GM19043 (cell line): ENCODE data around the gene OGFOD2.

Experiments used
- ATAC-seq: cut with Tn5 transposase; IDR thresholded peaks from one replicate; pipeline ENCODE4 v1.9.1; 2021; ENCODE audit warnings: low read depth; ENCODE audit not compliant: unreplicated experiment

OGFOD2 gene

DNA sequence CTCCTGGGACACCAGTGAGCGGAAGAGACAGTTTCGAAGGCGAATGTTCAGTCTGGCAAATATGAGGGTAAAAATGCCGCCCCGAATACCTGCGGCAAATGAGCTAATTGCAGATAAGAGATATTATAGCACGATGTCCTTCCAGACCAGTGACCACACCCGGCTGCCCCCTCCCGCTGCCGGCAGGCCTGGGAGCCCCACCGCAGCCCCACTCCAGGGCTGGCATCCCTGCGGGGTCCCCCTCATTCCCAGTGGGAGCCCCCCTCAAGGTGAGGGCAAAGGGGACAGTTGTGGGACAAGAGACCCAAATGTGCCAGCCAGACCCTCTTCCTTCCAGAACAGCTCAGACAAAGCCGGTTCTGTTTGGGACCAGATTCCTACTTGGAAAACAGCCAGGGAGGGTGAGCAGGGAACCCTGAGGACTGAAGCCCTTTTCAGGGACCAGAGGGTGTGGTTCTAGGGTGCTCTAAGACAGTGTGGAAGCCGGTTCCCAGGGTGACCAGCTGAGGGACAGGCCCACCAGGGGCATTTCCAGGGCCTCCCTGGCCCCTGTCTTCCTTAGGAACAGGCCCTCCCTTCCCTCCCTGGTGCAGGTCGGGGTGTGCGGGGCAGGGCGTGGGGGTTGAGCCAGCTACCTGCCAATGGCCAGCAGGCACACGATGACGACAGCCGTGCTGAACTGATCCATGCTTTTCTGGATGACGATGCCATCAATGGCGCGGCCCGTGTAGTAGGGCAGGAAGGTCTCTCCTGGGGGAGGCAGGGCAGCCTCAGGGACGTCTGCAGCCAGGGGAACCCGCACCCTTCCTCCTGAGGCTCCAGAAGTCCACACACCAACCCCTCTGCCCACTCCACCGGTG lies 25.0 kb upstream of the OGFOD2 start:
- ATAC-seq: no peak

- no peak for ATAC-seq
Measured at GRCh38 chr12:122951406-122951805, 23.6 kb upstream of the OGFOD2 start.

DNA sequence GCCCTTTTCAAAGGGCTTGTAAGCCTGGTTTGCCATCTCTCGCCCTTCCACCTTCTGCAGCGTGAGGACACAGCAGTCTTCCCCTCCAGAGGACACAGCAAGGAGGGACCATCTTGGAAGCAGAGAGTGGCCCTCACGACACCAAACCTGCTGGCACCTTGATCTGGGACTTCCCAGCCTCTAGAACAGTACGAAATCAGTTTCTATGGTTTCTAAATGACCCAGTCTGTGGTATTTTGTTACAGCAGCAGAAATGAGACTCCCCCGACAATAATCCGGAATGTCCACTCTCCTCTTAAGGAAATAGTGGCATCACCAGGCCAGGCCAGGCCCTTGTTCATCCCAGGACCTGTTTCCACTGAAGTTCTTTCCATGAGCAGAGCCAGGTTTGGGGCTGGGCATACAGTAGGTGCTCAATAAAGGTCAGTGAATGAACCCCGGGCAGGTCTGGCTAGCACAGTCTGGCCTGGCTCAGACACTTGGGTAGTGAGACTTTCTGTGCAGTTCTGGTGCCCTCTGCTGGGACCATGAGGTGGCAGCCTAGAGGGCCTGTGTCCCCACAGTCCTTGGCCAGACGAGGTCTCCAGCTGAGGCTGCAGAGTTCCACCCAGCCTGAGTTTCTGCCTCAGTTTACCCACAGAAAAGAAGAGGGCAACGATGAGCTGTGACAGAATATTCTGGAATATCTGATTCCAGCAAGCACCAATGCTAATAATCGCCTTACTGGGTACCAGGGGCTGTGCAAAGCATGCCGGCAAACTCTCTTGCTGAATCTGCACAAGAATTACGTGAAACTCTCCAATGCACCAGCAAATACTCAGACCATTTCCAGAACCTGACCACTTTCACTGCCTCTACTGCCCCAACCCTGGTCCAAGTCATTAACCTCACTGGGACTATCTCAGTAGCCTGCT lies 22.8 kb upstream of the OGFOD2 start:
- ATAC-seq: no peak

GRCh38 chr12:122955156-122955555 lies 19.9 kb upstream of the OGFOD2 start:
- ATAC-seq: no peak

DNA sequence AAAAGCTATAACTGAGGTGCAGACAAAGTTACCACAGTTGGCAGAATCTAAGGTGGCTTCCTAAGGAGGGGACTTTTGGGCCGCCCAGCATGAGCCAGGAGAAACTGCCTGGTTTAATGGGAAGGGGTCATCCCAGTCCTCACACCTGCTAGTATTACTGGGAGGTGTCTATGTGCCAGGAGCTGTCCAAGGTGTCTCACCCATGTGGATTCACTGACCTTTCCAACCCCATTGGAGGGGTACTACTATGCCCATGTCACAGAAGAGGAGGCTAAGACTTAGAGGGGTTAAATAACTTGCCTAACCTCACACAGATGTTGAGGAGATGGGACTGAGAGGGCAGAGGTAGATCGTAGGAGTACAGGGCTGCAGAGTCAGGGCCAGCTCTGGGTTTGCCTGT lies 19.0 kb upstream of the OGFOD2 start:
- ATAC-seq: no peak

DNA sequence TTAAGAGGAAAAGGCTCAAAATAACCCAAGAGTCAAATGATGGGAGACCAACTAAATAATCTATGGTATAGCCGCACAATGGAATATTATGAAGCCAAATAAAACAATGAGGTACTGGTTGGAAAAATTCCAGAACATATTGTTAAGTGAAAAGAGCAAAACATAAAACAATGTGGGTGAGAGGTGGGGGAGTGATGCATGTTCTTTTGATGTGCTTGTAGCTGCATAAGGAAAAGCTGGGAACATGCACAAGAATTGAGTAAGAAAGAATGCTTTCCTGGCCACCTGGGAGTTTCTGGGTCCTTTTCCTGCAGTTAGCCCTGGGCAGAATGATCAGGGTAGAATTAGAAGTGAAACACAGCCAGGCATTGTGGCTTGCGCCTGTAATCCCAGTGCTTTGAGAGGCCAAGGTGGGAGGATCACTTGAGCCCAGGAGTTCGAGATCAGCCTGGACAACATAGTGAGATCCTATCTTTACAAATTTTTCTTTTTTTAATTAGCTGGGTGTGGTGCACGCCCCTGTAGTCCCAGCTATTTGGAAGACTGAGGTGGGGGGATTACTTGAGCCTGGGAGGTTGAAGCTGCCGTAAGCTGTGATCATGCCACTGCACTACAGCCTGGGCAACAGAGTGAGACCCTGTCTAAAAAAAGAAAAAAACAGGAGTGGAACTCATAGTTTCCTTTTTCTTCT lies 16.7 kb upstream of the OGFOD2 start:
- ATAC-seq: no peak

GRCh38 chr12:122959566-122960192 lies 15.4 kb upstream of the OGFOD2 start:
- ATAC-seq: no peak

DNA sequence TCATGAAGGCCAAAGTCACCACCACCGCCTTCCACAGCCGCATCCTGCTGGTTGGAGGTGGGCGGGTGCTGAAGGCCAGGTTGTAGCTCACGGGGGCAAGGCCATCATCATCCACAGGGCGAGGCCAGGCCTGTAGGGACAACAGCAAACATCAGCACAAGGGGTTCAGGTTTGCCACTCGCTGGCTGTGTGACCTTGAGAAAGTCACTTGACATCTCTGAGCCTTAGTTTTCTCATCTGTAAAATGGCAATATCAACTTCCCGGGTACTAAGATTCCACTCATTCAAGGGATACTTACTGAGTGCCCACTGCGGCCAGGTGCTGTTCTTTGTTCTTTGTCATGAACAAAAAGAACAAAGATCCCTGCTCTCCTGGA lies 14.9 kb upstream of the OGFOD2 start:
- ATAC-seq: no peak

DNA sequence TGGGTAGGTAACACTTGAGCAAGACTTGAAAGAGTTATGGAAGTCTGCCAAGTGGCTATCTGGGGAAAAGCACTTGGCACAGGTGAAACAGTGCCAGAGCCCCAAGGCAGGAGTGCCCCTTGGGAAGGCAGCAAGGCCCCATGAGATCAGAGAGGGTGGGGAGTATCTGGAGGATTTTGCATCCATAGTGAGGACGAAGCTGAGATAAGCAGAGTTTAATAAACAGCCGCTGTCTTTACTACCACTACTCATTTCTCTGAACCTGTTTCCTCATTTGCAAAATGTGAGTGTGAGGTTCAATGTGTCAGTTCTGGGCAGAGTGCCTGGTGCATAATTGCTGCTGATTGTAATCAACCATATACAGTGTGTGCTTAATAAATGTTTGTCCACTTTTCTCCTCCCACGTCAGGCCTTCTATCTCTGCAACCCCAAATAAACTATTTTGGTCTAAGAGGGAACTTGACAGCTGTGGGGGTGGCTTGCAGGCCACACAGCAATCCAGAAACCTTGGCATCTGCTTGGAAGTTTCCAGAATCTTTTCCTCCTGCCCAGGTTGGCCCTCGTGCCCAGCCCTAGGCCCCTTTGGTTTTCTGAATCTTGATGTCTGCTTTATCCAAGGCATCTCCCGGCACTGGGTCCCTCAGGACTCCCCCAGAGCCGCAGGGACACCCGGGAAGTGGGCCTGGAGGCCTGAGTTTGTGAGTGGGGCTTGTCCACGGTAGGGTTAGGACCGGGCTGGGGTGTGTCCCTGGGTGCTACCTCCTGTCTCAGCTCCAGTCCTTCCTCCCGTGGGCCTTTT lies 13.3 kb upstream of the OGFOD2 start:
- no peak for ATAC-seq

- no peak for ATAC-seq
Measured at GRCh38 chr12:122963941-122964265, 11.1 kb upstream of the OGFOD2 start.

DNA sequence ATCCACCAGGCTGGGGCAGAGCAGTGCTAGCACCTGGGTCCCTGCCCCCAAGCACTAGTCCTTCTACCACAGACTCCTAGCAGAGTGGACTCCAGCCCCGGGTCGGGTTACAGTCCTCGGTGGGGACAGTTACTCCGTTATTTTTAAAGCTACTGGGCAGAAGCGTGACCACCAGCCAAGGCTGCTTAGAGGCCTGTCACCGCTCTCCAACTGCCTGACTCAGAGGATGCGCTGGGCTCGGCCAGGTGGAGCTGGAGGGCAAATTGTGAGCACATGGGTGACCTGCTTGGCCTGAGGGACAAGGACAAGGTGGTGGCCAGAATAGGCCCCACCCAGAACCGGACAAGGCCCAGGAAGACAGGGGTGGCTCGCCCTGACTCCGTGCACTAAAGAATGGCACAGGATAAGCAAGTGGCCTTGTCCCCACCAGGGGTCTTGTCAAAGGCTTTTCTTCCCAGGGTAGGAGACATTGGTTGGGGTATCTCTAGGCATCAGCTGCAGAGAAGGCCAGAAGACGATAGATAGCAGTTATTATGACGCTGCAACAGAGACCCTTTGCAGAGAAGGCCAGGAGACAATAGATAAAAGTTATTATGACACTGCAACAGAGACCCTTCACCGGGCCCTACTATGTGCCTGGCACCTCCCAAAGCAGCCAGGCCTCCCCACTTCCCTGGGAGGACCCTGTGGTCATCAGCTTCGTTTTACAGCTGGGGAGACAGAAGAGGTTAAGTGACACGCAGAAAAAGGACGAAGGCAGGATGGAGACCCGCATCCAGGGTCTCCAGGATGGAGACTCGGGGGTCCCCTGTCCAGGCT lies 10.4 kb upstream of the OGFOD2 start:
- ATAC-seq: no peak

DNA sequence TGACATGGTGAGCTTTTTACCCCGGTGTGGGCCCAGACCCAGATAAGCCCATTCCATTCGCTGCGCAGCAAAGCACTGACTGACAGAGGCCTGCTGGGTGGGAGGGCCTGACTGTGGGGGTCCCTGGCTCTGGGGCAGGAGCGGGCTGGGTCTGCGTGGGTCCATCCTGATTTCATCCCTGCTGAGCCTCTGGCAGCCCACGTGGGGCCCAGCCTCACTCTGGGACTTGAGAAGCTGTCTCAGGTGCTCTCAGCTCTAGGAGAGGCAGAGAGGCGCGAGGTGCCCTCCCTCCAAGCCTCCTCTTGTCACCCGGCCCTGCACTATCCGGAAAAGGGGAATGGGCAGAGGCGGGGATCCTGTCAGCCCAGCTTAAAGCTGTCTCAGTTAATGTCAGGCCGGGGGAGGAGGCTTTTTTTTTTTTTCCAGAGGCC lies 9.7 kb upstream of the OGFOD2 start:
- ATAC-seq: no peak

GRCh38 chr12:122965851-122966742 lies 8.9 kb upstream of the OGFOD2 start, which contains the start of gene ABCB9:
TSS of gene ABCB9 (minus strand) at chr12:122966463. CDS start at chr12:122960235, 6,228 bp downstream.
- ATAC-seq: peak; percentile 84

- no peak for ATAC-seq
Measured at GRCh38 chr12:122966743-122967550, 8.1 kb upstream of the OGFOD2 start.

DNA sequence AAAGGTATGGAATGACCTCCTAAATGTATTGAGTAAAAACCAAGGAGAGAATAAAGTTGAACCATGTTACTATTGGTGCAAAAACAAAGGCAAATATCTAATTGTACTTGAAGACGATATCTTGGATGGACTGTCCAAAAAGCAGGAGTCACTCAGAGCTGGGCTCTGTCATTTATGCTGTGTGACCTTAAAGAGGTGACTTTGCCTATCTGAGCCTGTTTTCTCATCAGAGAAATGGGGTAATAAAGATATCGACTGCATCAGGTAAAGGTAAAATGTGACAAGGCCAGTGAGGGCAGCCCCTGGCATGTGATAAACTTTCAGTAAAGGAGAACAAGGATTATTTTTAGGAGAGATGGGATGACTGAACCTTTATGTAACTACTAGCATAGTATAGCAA lies 6.9 kb upstream of the OGFOD2 start:
- no peak for ATAC-seq

DNA sequence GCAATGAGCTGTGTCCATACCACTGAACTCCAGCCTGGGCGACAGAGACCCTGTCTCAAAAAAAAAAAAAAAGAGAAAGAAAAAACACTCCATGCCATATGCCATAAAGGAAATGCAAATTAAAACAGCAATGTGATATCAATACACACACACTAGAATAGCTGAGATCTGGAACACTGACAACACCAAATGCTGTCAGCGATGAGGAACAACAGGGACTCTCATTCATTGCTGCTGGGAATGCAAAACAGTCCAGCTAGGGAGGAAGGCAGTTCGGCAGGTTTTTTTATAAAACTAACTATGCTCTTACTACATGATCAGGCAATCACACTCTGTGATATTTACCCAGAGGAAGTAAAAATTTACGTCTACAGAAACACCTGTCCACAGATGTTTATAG lies 5.4 kb upstream of the OGFOD2 start:
- no peak for ATAC-seq

DNA sequence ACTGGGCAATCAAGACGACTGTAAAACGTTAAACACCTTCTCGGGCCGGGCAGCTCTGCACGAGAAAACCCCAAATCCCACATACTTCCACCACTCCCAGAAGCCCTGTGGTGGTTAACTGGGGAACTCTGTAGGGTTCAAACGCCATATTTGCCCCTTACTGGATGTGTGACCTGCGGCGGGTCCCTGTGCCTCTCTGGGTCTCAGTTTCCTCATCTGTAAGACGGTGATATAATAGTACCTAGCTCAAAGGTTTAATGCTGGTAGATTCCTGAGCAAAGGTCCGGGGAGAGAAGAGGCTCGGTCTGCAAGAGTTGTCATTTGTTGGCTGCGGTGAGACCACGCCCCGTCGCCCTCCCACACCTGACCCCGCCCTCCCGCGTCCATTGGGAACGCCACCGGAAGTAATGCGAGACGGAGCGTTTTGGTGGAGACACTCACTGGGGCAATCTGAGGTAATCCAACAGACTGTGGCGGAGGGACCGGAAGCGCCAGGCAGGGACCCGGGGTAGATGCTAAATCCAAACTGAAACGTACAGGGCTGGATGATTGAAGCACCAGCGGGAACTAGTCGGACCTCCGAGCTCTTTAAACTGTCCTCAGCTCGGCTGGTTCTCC lies 661 bp upstream of the OGFOD2 start:
- peak; percentile 58 for ATAC-seq
